Measurements from ENCODE around the gene SHISA7. TPM values are rescaled to one million over a fixed set of nuclear protein-coding genes. Genes with fewer than 3 reads are reported as not detected.

Gene SHISA7
- not detected for total RNA-seq

- Histone ChIP-seq H3K27me3 (peaks cover 21 to 93% (median 35%) of the 10 kb centered on the region in 4 donors), H3K4me1 (peaks cover 11 to 65% (median 18%) of the 10 kb centered on the region in 3 donors), H3K4me3 (peak within 1 kb of the TSS in 2 of 4 donors; percentile 15 to 35), H3K9me3 (no peaks in the 10 kb centered on the region), H3K36me3 (no peaks in the 10 kb centered on the region), H3K27ac (no peak within 1 kb of the TSS)
- intact Hi-C loops (cut with DNase I), result no loop called here
- no peak for TF ChIP-seq POLR2A (IDR thresholded peaks at IDR 0.05)
- TF ChIP-seq, protein P1, sequence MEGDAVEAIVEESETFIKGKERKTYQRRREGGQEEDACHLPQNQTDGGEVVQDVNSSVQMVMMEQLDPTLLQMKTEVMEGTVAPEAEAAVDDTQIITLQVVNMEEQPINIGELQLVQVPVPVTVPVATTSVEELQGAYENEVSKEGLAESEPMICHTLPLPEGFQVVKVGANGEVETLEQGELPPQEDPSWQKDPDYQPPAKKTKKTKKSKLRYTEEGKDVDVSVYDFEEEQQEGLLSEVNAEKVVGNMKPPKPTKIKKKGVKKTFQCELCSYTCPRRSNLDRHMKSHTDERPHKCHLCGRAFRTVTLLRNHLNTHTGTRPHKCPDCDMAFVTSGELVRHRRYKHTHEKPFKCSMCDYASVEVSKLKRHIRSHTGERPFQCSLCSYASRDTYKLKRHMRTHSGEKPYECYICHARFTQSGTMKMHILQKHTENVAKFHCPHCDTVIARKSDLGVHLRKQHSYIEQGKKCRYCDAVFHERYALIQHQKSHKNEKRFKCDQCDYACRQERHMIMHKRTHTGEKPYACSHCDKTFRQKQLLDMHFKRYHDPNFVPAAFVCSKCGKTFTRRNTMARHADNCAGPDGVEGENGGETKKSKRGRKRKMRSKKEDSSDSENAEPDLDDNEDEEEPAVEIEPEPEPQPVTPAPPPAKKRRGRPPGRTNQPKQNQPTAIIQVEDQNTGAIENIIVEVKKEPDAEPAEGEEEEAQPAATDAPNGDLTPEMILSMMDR (IDR thresholded peaks at IDR 0.05), result no peak
- WGBS, 2 donors, result 1 to 3% methylated on average over 32 to 41 of the region's 43 CpGs
- no peak for DNase-seq
Observed at GRCh38 chr19:55443045-55443823, at the start of gene SHISA7. Gene SHISA7 (minus strand): TSS chr19:55443300. CDS start chr19:55442863, 437 bp downstream.

GRCh38 chr19:55492362-55492944, 49.4 kb upstream of the SHISA7 start:
- TF ChIP-seq, protein P1 (IDR thresholded peaks at IDR 0.05), result no peak
- TF ChIP-seq POLR2A (IDR thresholded peaks at IDR 0.05), result no peak
- Histone ChIP-seq H3K4me3 (no peak overlapping the region), H3K4me1 (peaks cover 16 to 65% (median 22%) of the 10 kb centered on the region in 3 donors), H3K27ac (no peak overlapping the region), H3K36me3 (no peaks in the 10 kb centered on the region), H3K27me3 (peaks cover 0 to 43% (median 0%) of the 10 kb centered on the region in 4 donors), H3K9me3 (no peaks in the 10 kb centered on the region)
- intact Hi-C loops (cut with DNase I), result no loop called here
- 22 to 34% methylated on average over 12 of the region's 12 CpGs for WGBS, 2 donors
- no peak for DNase-seq

GRCh38 chr19:55491546-55492360, 48.7 kb upstream of the SHISA7 start:
- no peak for TF ChIP-seq POLR2A (IDR thresholded peaks at IDR 0.05)
- TF ChIP-seq, protein P1 (IDR thresholded peaks at IDR 0.05), result no peak
- H3K36me3 ChIP-seq, result no peaks in the 10 kb centered on the region
- no peaks in the 10 kb centered on the region for H3K9me3 ChIP-seq
- WGBS, 2 donors, result 53 to 65% methylated on average over 13 of the region's 24 CpGs
- peaks cover 0 to 43% (median 0%) of the 10 kb centered on the region in 4 donors for H3K27me3 ChIP-seq
- peaks cover 22 to 72% (median 29%) of the 10 kb centered on the region in 3 donors for H3K4me1 ChIP-seq
- no peak for DNase-seq
- peak overlapping the region in 3 of 4 donors; percentile 21 to 70 (median 38) for H3K27ac ChIP-seq
- intact Hi-C loops (cut with DNase I), result no loop called here
- H3K4me3 ChIP-seq, result no peak overlapping the region

DNA sequence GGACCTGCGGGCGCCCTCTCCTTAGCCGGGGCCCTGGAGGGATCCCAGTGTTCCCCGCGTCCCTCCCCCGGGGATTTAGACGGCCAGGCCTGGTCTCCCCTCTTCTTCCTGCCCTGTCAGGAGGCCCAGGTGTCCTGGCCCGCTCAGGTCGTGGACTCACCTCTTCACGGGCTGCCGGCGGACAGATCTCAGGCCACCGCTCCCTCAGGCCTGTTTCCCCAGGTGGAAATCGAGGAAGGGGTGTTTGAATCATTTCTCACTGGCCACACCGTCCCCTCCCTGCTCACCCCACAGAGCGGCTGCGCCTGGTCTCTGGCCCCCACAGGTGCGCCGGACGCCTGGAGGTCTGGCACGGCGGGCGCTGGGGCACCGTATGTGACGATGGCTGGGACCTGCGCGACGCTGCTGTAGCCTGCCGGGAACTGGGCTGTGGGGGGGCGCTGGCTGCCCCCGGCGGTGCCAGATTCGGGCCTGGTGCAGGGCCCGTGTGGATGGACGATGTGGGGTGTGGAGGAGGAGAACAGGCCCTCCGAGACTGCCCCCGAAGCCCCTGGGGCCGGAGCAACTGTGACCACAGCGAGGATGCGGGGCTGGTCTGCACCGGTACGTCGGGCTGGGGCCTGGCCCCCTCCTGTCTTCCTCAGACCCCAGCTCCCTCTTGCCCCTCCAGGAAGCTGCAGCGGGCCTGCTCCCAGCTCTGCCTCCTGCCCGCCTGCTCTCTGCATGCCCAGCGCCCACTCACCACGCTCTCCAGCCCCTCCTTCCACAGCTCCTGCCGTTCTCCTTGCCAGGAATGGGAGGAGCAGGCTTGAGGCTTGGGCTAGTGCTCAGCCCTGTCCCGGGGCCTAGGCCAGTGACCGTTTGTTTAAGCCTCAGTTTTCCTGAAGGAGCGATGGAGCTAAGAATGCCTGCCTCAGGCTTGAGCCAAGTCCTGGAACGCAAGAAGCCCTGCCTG, 47.7 kb upstream of the SHISA7 start:
- no peak for TF ChIP-seq POLR2A (IDR thresholded peaks at IDR 0.05)
- TF ChIP-seq, protein P1 (IDR thresholded peaks at IDR 0.05), result no peak
- intact Hi-C loops (cut with DNase I), result no loop called here
- peaks cover 31 to 82% (median 39%) of the 10 kb centered on the region in 3 donors for H3K4me1 ChIP-seq
- H3K27ac ChIP-seq, result peak overlapping the region in 3 of 4 donors; percentile 21 to 70 (median 38)
- no peaks in the 10 kb centered on the region for H3K9me3 ChIP-seq
- H3K27me3 ChIP-seq, result peaks cover 0 to 43% (median 0%) of the 10 kb centered on the region in 4 donors
- no peak for DNase-seq
- H3K4me3 ChIP-seq, result no peak overlapping the region
- H3K36me3 ChIP-seq, result no peaks in the 10 kb centered on the region
- WGBS, 2 donors, result 73 to 84% methylated on average over 5 to 16 of the region's 52 CpGs

All from esophagus squamous epithelium (tissue), 5 donors.